Epithelial cell of alveolus of lung (primary cell): ENCODE results near the gene MAP2. TPM values are rescaled to one million over a fixed set of nuclear protein-coding genes. Genes with fewer than 3 reads are reported as not detected.

Experiments used
- total RNA-seq: library from RNA; depleted of rRNA; stranded (reverse); fragments of >200 nt; gene quantifications from 2 replicates; pipeline ENCODE4 v1.2.1, GENCODE V29; 2015

The MAP2 gene, protein sequence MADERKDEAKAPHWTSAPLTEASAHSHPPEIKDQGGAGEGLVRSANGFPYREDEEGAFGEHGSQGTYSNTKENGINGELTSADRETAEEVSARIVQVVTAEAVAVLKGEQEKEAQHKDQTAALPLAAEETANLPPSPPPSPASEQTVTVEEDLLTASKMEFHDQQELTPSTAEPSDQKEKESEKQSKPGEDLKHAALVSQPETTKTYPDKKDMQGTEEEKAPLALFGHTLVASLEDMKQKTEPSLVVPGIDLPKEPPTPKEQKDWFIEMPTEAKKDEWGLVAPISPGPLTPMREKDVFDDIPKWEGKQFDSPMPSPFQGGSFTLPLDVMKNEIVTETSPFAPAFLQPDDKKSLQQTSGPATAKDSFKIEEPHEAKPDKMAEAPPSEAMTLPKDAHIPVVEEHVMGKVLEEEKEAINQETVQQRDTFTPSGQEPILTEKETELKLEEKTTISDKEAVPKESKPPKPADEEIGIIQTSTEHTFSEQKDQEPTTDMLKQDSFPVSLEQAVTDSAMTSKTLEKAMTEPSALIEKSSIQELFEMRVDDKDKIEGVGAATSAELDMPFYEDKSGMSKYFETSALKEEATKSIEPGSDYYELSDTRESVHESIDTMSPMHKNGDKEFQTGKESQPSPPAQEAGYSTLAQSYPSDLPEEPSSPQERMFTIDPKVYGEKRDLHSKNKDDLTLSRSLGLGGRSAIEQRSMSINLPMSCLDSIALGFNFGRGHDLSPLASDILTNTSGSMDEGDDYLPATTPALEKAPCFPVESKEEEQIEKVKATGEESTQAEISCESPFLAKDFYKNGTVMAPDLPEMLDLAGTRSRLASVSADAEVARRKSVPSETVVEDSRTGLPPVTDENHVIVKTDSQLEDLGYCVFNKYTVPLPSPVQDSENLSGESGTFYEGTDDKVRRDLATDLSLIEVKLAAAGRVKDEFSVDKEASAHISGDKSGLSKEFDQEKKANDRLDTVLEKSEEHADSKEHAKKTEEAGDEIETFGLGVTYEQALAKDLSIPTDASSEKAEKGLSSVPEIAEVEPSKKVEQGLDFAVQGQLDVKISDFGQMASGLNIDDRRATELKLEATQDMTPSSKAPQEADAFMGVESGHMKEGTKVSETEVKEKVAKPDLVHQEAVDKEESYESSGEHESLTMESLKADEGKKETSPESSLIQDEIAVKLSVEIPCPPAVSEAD (N-terminal part only)
- 4.6 and 6.2 TPM in 2 replicates for total RNA-seq

DNA sequence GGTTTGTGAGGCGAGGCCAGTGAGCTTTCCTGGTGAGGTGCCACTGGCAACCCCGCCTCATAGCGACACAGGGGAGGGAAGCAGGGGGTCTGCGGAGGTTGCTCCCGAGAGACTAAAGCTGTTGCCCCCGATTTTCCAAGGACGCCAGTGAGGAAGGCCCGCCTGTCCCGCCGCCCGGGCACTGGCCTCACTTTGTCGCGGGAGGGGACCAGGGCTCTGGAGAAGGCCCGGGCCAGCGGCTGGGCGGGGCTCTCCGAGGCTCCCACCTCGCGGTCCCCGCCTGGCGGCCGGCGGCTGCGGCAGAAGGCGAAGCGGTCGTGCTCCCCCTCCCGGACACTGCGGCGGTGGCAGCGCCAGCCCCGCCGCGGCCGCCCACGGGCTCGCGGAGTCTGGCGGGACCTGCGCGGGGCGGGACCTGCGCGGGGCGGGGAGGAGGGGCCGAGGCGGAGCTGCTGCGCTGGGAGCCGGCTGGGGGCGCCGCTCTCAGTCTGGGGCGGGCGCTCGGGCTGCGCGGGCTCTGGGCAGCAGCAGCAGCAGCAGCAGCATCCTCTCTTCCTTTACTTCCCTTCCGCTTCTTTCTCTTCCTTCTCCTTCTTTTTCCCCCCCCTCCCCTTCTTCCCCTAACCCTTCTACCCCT lies at the start of gene MAP2:
MAP2 (plus strand) TSS at position 486 of the 637 bp plus-strand sequence. CDS start 229,124 bp downstream, outside the sequence.

DNA sequence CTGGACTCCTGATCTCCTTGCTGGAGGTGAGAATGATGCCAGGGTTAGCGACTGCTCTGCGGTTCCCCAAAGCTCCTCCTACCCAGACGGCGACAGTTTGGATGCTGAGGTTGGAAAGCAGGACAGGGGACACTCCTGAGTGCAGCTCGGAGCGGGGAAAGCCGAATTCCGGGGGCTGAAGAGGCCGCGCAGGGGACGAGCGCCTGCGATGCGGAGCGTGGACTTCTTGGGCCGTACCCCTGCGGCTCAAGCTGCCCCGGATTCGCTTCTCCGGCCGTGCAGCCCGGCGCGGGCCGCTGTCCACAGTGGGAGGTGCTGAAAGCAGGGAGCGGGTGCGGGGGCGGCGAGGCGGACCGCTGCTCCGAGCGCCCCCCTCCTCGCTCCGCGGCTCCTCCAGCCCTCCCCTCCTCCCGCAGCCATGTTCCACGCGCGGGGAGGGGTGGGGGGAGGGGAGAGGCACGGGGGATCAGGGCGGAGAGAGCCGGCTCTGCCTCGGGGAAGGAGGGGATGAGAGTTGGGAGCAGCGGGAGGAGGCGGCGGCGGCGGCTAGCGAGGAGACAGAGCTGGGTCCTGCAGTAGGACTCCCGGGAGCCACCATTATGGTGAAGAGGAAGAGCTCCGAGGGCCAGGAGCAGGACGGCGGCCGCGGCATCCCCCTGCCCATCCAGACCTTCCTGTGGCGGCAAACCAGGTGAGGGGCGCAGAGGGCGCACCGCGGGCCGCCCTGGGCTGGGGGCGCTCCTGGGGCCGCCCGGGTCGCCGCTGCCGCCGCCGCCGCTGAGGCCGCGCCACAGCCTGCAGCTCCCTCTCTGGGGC lies 347.8 kb downstream of the MAP2 start, which contains the start of gene UNC80:
UNC80 (plus strand) TSS at position 359 of the 816 bp plus-strand sequence; CDS start at position 600, 241 bp downstream.

